K562 (cell line): Measurements from ENCODE around the gene FAM50B. TPM values are rescaled to one million over a fixed set of nuclear protein-coding genes. Genes with fewer than 3 reads are reported as not detected.

Experiments used
- BACH1 ChIP-seq: fragments of 200-800 bp; sonication (Bioruptor generic); IDR thresholded peaks from 2 replicates; pipeline ENCODE4 v1.6.1; 2016; ENCODE audit warnings: missing genetic modification characterization, missing compliant biosample characterization
- CBX3 ChIP-seq, 2 experiments: IDR thresholded peaks; 1 replicate in 1 of 2; 2 replicates in 1 of 2; pipeline ENCODE4 v1.6.1; 2012; ENCODE audit warnings: inconsistent platforms in 2 of 2, low read length in 2 of 2, borderline replicate concordance in 1 of 2, control low read depth in 1 of 2
- CHD2 ChIP-seq: IDR thresholded peaks from 2 replicates; pipeline ENCODE4 v1.6.1; 2011; ENCODE audit warnings: low read depth, low read length
- ETV1 ChIP-seq: fragments of 450-650 bp; conservative IDR thresholded peaks from 2 replicates; pipeline ENCODE4 v1.6.1; 2016; ENCODE audit warnings: missing genetic modification characterization, control low read depth, low read depth, missing compliant biosample characterization
- HMG20B ChIP-seq: fragments of 250-450 bp; sonication (Bioruptor Pico); IDR thresholded peaks from 2 replicates; pipeline ENCODE4 v1.5.0; 2021; ENCODE audit warnings: mild to moderate bottlenecking
- MCM2 ChIP-seq: fragments of 450-650 bp; IDR thresholded peaks from 2 replicates; pipeline ENCODE4 v1.6.1; 2017; ENCODE audit warnings: low read depth, mild to moderate bottlenecking
- NUFIP1 ChIP-seq: fragments of 450-650 bp; IDR thresholded peaks from 2 replicates; pipeline ENCODE4 v1.6.1; 2018; ENCODE audit not compliant: partially characterized antibody
- RFX5 ChIP-seq: IDR thresholded peaks from 2 replicates; pipeline ENCODE4 v1.6.1; 2011; ENCODE audit warnings: low read depth, mild to moderate bottlenecking, improper control_type of control experiment, low read length
- SETDB1 ChIP-seq: IDR thresholded peaks from one replicate; pipeline ENCODE4 v1.6.1; 2012; ENCODE audit warnings: low read length, control low read depth, inconsistent platforms
- SMAD4 ChIP-seq: fragments of 250-450 bp; sonication (Bioruptor Pico); conservative IDR thresholded peaks from 2 replicates; pipeline ENCODE4 v1.8.0; 2021; ENCODE audit warnings: inconsistent platforms, mild to moderate bottlenecking, moderate library complexity
- ZBTB1 ChIP-seq: sonication (generic); formaldehyde crosslinking; IDR thresholded peaks from 2 replicates; pipeline ENCODE4 v1.8.1; 2023; ENCODE audit warnings: missing genetic modification reagents, low read depth, mild to moderate bottlenecking, borderline replicate concordance
- ZFP36 ChIP-seq: fragments of 150-350 bp; IDR thresholded peaks from 2 replicates; pipeline ENCODE4 v1.6.1; 2018; ENCODE audit warnings: low read length, low read depth; ENCODE audit not compliant: partially characterized antibody
- ZNF316 ChIP-seq: fragments of 450-650 bp; IDR thresholded peaks from 2 replicates; pipeline ENCODE4 v1.6.1; 2016
- ZNF347 ChIP-seq: fragments of 450-650 bp; formaldehyde crosslinking; IDR thresholded peaks from 2 replicates; pipeline ENCODE4 v1.4.0; 2020; ENCODE audit warnings: low read depth, mild to moderate bottlenecking, moderate library complexity
- polyA plus RNA-seq, 8 experiments: library from polyadenylated mRNA; depleted of rRNA in 4 of 8; stranded (reverse) in 5 of 8; unstranded in 3 of 8; fragments of >200 nt; fragmentation: Nextera tagmentation in 2 of 8; fragmentation: Illumina TruSeq in 1 of 8; extraction: Ambion mirVana in 2 of 8; extraction: Trizol in 1 of 8; gene quantifications; 2 replicates each; pipeline versions ENCODE4 v1.2.1 to v1.2.3, GENCODE V29; 2011 to 2014; ENCODE audit warnings: inconsistent platforms in 1 of 8, missing spikeins in 1 of 8
- total RNA-seq, 7 experiments: library from RNA; depleted of rRNA in 6 of 7; stranded (reverse); fragments of >200 nt in 6 of 7; fragmentation: Illumina TruSeq in 2 of 7; extraction: Trizol in 2 of 7; gene quantifications; 2 replicates each; pipeline versions ENCODE4 v1.2.1 to v1.2.3, GENCODE V29; 2011 to 2021; ENCODE audit warnings: low replicate concordance in 1 of 7
- TF ChIP-seq, protein P1 (sequence below): fragments of 250-450 bp; sonication (Bioruptor Pico); IDR thresholded peaks from 2 replicates; pipeline ENCODE4 v1.9.0; 2021; ENCODE audit warnings: mild to moderate bottlenecking, inconsistent platforms
- TF ChIP-seq, protein P2 (sequence below): sonication (generic); IDR thresholded peaks from 2 replicates; pipeline ENCODE4 v1.6.1; 2016
- TF ChIP-seq, protein P3 (sequence below): fragments of 150-350 bp; IDR thresholded peaks from 2 replicates; pipeline ENCODE4 v1.6.1; 2014; ENCODE audit warnings: low read depth, mild to moderate bottlenecking, low read length, borderline replicate concordance
- TF ChIP-seq, protein P4 (sequence below): fragments of 450-650 bp; IDR thresholded peaks from 2 replicates; pipeline ENCODE4 v1.6.1; 2017; ENCODE audit warnings: antibody characterized with exemption
- TF ChIP-seq, protein P5 (sequence below): fragments of 200-800 bp; sonication (Bioruptor generic); IDR thresholded peaks from 2 replicates; pipeline ENCODE4 v1.6.1; 2017; ENCODE audit warnings: missing genetic modification characterization, missing compliant biosample characterization

FAM50B gene
- total and polyA plus RNA-seq, 9 of the 15 experiments (the other 6 are each of a cell fraction or from before 2014, with no cell fraction given) = 0.09 to 0.16 (median 0.13) TPM; not detected in 6

DNA sequence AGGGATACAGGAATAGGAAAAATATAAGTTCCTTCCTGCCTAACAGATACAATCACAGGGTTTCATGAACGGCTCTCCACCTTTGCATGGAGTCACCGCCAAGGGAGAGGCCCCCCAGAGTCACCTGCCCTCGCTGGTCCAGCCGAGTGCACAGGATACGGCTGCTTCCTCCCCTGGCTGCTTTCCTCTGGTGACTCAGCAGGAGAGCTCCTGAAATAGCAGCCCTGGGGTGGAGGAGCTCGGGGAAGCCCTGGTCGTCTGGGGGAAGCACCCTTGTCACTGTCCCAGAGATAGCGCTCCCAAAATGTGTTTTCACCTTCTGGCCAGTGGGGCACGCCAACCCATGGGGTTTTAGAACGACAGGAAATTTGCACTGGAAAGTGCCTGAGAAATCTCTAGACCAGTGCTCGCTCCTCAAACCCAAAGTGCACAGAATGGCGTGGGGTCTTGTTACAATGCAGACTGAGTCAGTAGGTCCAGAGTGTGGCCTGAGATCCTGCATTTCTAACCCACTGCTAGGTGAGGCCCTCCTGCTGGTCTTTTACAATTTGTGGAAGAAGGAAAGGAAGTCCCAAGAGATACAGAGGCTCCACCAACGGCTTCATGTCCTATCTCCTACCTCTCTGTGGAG is 35.9 kb upstream of the FAM50B start (continued):
- TF ChIP-seq, protein P1, sequence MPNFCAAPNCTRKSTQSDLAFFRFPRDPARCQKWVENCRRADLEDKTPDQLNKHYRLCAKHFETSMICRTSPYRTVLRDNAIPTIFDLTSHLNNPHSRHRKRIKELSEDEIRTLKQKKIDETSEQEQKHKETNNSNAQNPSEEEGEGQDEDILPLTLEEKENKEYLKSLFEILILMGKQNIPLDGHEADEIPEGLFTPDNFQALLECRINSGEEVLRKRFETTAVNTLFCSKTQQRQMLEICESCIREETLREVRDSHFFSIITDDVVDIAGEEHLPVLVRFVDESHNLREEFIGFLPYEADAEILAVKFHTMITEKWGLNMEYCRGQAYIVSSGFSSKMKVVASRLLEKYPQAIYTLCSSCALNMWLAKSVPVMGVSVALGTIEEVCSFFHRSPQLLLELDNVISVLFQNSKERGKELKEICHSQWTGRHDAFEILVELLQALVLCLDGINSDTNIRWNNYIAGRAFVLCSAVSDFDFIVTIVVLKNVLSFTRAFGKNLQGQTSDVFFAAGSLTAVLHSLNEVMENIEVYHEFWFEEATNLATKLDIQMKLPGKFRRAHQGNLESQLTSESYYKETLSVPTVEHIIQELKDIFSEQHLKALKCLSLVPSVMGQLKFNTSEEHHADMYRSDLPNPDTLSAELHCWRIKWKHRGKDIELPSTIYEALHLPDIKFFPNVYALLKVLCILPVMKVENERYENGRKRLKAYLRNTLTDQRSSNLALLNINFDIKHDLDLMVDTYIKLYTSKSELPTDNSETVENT (CRISPR knock-in tag) = no peak
- TF ChIP-seq, protein P2, sequence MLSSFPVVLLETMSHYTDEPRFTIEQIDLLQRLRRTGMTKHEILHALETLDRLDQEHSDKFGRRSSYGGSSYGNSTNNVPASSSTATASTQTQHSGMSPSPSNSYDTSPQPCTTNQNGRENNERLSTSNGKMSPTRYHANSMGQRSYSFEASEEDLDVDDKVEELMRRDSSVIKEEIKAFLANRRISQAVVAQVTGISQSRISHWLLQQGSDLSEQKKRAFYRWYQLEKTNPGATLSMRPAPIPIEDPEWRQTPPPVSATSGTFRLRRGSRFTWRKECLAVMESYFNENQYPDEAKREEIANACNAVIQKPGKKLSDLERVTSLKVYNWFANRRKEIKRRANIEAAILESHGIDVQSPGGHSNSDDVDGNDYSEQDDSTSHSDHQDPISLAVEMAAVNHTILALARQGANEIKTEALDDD = no peak
- TF ChIP-seq ZNF316 (peak; percentile 32; the same call in 1 of the 2 replicates), ETV1 (no peak), ZBTB1 (CRISPR knock-in tag) (no peak), RFX5 (no peak), SETDB1 (no peak), ZFP36 (peak; percentile 12), SMAD4 (CRISPR knock-in tag) (no peak), HMG20B (CRISPR knock-in tag) (no peak), BACH1 (tag) (no peak), MCM2 (no peak), CHD2 (no peak), NUFIP1 (no peak), CBX3 (IDR thresholded peaks at IDR 0.05; ENCODE audit: borderline replicate concordance in 1 of 2, low read length in 2 of 2) (no peak), ZNF347 (no peak)
- TF ChIP-seq, protein P3, sequence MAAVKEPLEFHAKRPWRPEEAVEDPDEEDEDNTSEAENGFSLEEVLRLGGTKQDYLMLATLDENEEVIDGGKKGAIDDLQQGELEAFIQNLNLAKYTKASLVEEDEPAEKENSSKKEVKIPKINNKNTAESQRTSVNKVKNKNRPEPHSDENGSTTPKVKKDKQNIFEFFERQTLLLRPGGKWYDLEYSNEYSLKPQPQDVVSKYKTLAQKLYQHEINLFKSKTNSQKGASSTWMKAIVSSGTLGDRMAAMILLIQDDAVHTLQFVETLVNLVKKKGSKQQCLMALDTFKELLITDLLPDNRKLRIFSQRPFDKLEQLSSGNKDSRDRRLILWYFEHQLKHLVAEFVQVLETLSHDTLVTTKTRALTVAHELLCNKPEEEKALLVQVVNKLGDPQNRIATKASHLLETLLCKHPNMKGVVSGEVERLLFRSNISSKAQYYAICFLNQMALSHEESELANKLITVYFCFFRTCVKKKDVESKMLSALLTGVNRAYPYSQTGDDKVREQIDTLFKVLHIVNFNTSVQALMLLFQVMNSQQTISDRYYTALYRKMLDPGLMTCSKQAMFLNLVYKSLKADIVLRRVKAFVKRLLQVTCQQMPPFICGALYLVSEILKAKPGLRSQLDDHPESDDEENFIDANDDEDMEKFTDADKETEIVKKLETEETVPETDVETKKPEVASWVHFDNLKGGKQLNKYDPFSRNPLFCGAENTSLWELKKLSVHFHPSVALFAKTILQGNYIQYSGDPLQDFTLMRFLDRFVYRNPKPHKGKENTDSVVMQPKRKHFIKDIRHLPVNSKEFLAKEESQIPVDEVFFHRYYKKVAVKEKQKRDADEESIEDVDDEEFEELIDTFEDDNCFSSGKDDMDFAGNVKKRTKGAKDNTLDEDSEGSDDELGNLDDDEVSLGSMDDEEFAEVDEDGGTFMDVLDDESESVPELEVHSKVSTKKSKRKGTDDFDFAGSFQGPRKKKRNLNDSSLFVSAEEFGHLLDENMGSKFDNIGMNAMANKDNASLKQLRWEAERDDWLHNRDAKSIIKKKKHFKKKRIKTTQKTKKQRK = no peak
- TF ChIP-seq, protein P4, sequence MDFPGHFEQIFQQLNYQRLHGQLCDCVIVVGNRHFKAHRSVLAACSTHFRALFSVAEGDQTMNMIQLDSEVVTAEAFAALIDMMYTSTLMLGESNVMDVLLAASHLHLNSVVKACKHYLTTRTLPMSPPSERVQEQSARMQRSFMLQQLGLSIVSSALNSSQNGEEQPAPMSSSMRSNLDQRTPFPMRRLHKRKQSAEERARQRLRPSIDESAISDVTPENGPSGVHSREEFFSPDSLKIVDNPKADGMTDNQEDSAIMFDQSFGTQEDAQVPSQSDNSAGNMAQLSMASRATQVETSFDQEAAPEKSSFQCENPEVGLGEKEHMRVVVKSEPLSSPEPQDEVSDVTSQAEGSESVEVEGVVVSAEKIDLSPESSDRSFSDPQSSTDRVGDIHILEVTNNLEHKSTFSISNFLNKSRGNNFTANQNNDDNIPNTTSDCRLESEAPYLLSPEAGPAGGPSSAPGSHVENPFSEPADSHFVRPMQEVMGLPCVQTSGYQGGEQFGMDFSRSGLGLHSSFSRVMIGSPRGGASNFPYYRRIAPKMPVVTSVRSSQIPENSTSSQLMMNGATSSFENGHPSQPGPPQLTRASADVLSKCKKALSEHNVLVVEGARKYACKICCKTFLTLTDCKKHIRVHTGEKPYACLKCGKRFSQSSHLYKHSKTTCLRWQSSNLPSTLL = no peak
- TF ChIP-seq, protein P5, sequence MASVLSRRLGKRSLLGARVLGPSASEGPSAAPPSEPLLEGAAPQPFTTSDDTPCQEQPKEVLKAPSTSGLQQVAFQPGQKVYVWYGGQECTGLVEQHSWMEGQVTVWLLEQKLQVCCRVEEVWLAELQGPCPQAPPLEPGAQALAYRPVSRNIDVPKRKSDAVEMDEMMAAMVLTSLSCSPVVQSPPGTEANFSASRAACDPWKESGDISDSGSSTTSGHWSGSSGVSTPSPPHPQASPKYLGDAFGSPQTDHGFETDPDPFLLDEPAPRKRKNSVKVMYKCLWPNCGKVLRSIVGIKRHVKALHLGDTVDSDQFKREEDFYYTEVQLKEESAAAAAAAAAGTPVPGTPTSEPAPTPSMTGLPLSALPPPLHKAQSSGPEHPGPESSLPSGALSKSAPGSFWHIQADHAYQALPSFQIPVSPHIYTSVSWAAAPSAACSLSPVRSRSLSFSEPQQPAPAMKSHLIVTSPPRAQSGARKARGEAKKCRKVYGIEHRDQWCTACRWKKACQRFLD (CRISPR knock-in tag) = no peak
